IPS DF 4.7 (cell line): Measurements from ENCODE around the gene PCDHGB6.
"Not testable (repeated sequence)": the region's sequence is repeated elsewhere in the genome, so short reads cannot be mapped to it uniquely, and the experiment has no call there.

Experiments
- DNase-seq: peaks from one replicate; pipeline ENCODE4 v3.0.0-alpha.2; 2013; ENCODE audit warnings: low spot score; ENCODE audit errors: extremely low read depth

Gene PCDHGB6

GRCh38 chr5:141417494-141418172 lies 9.8 kb downstream of the PCDHGB6 start, which contains the start of gene PCDHGB7:
Gene PCDHGB7, plus strand, starts transcription at chr5:141417677. Its CDS starts 183 bp downstream, at chr5:141417860.
- not testable (repeated sequence) for DNase-seq

- DNase-seq: no peak
Measured at GRCh38 chr5:141419074-141419880, 11.5 kb downstream of the PCDHGB6 start.

- no peak for DNase-seq
Measured at GRCh38 chr5:141420855-141421488, 13.2 kb downstream of the PCDHGB6 start, which contains the start of gene PCDHGA11. Gene PCDHGA11, plus strand, starts transcription at chr5:141421051. Its CDS starts 177 bp downstream, at chr5:141421228.

- no peak for DNase-seq
Measured at GRCh38 chr5:141421489-141421855, 13.7 kb downstream of the PCDHGB6 start.

GRCh38 chr5:141422742-141423291 lies 15.0 kb downstream of the PCDHGB6 start:
- DNase-seq: no peak

GRCh38 chr5:141427783-141428426 lies 20.1 kb downstream of the PCDHGB6 start:
- no peak for DNase-seq

- no peak for DNase-seq
Measured at GRCh38 chr5:141430332-141431113, 22.7 kb downstream of the PCDHGB6 start, which contains the start of gene PCDHGA12. Gene PCDHGA12, plus strand, starts transcription at chr5:141430507. Its CDS starts 253 bp downstream, at chr5:141430760.

- DNase-seq: no peak
Measured at GRCh38 chr5:141431286-141431685, 23.5 kb downstream of the PCDHGB6 start.

- not testable (repeated sequence) for DNase-seq
Measured at GRCh38 chr5:141432308-141432707, 24.5 kb downstream of the PCDHGB6 start.

GRCh38 chr5:141432726-141433125 lies 24.9 kb downstream of the PCDHGB6 start:
- DNase-seq: not testable (repeated sequence)

GRCh38 chr5:141434006-141434405 lies 26.2 kb downstream of the PCDHGB6 start:
- no peak for DNase-seq

- DNase-seq: no peak
Measured at GRCh38 chr5:141437221-141437620, 29.4 kb downstream of the PCDHGB6 start.

GRCh38 chr5:141439411-141440141 lies 31.8 kb downstream of the PCDHGB6 start:
- DNase-seq: no peak

- DNase-seq: no peak
Measured at GRCh38 chr5:141440341-141440740, 32.5 kb downstream of the PCDHGB6 start.

- no peak for DNase-seq
Measured at GRCh38 chr5:141441571-141442170, 33.9 kb downstream of the PCDHGB6 start.
